HCT116 (cell line): Measurements from ENCODE around the gene CPEB1. TPM values are rescaled to one million over a fixed set of nuclear protein-coding genes. Genes with fewer than 3 reads are reported as not detected.

Source experiments
- ATAC-seq: fragments of 200-7000 bp; cut with Tn5 transposase; 2 replicates; pipeline ENCODE4 v1.9.1; 2020; ENCODE audit warnings: mild to moderate bottlenecking, moderate library complexity
- BruUV-seq: library from RNA; stranded (reverse); fragments of 400-500 nt; replicated peaks from 2 replicates; lab custom pipeline; 2021; lab: Mats Ljungman, UMichigan
- CTCF ChIA-PET: fragments of 300-600 bp; sonication (Branson Sonifier 250); formaldehyde crosslinking; loops from one replicate; lab custom pipeline; 2021; ENCODE audit warnings: antibody characterized with exemption; lab: Charles Lee
- POLR2A ChIA-PET: fragments of 300-600, 350-600 bp; sonication (Branson Sonifier 250); formaldehyde crosslinking; loops from one replicate; lab custom pipeline; 2021; ENCODE audit warnings: antibody characterized with exemption; lab: Charles Lee
- RAD21 ChIA-PET, 2 experiments: fragments of 300-600 bp; sonication (Branson Sonifier 250); formaldehyde crosslinking; loops; one replicate each; lab custom pipeline; 2023; ENCODE audit warnings: low total read pairs in 2 of 2; ENCODE audit not compliant: uncharacterized antibody in 2 of 2, unreplicated experiment in 2 of 2, low non-redundant PET in 1 of 2; lab: Charles Lee
- DNase-seq: peaks from one replicate; pipeline ENCODE4 v3.0.0-alpha.2; 2010; ENCODE audit warnings: low read depth, low spot score
- H2AFZ ChIP-seq: fragments of 200-600 bp; shearing (Covaris generic), sonication (generic); 2 replicates; pipeline ENCODE4 v1.6.1; 2017; ENCODE audit warnings: low read depth, mixed run types, mixed read lengths, antibody characterized with exemption, low read length; ENCODE audit not compliant: poor library complexity, severe bottlenecking
- H3K27ac ChIP-seq: 2 replicates; pipeline ENCODE4 v1.5.1; 2012; ENCODE audit warnings: low read depth, low read length
- H3K27me3 ChIP-seq: fragments of 200-600 bp; sonication (generic); 2 replicates; pipeline ENCODE4 v1.6.1; 2016; ENCODE audit warnings: mixed run types, low read length, mixed read lengths; ENCODE audit not compliant: insufficient read depth
- H3K36me3 ChIP-seq, 2 experiments: fragments of 200-500 bp in 1 of 2; fragments of 200-600 bp in 1 of 2; sonication (Bioruptor generic) in 1 of 2; sonication (generic) in 1 of 2; 2 replicates each; pipeline versions ENCODE4 v1.5.1 to v1.6.1; 2014 to 2016; ENCODE audit warnings: low read length in 2 of 2, inconsistent platforms in 1 of 2, mixed read lengths in 1 of 2, mixed run types in 1 of 2; ENCODE audit not compliant: insufficient read depth in 2 of 2, control insufficient read depth in 1 of 2
- H3K4me1 ChIP-seq, 2 experiments: fragments of 200-600 bp in 1 of 2; sonication (generic) in 1 of 2; 2 replicates each; pipeline versions ENCODE4 v1.5.1 to v1.6.1; 2012 to 2017; ENCODE audit warnings: low read length in 2 of 2, inconsistent platforms in 1 of 2, mild to moderate bottlenecking in 1 of 2, mixed read lengths in 1 of 2, mixed run types in 1 of 2, moderate library complexity in 1 of 2; ENCODE audit not compliant: insufficient read depth in 2 of 2, control insufficient read depth in 1 of 2
- H3K4me2 ChIP-seq: fragments of 200-600 bp; sonication (generic); 2 replicates; pipeline ENCODE4 v1.6.1; 2017; ENCODE audit warnings: mixed run types, low read length, mixed read lengths
- H3K4me3 ChIP-seq, 2 experiments: fragments of 200-600 bp in 1 of 2; sonication (generic) in 1 of 2; replicated peaks in 1 of 2; 2 replicates each; pipeline ENCODE4 v1.5.1; 2011 to 2016; ENCODE audit warnings: low read length in 2 of 2, control low read depth in 1 of 2, low read depth in 1 of 2, mild to moderate bottlenecking in 1 of 2, mixed read lengths in 1 of 2, mixed run types in 1 of 2
- H3K79me2 ChIP-seq: fragments of 200-600 bp; sonication (generic); 2 replicates; pipeline ENCODE4 v1.6.1; 2017; ENCODE audit warnings: mild to moderate bottlenecking, mixed run types, low read length, moderate library complexity, mixed read lengths; ENCODE audit not compliant: insufficient read depth
- H3K9ac ChIP-seq: fragments of 200-600 bp; sonication (generic); 2 replicates; pipeline ENCODE4 v1.6.1; 2016; ENCODE audit warnings: low read length, mixed read lengths
- H3K9me2 ChIP-seq: fragments of 200-600 bp; sonication (generic), shearing (Covaris generic); 2 replicates; pipeline ENCODE4 v1.6.1; 2017; ENCODE audit warnings: mixed run types, mild to moderate bottlenecking, moderate library complexity; ENCODE audit not compliant: insufficient read depth
- H3K9me3 ChIP-seq, 2 experiments: fragments of 200-500 bp in 1 of 2; fragments of 200-600 bp in 1 of 2; sonication (Bioruptor generic) in 1 of 2; sonication (generic) in 1 of 2; 2 replicates each; pipeline ENCODE4 v1.6.1; 2014 to 2017; ENCODE audit warnings: low read length in 2 of 2, mixed read lengths in 2 of 2, inconsistent platforms in 1 of 2, low read depth in 1 of 2, mild to moderate bottlenecking in 1 of 2, mixed run types in 1 of 2, moderate library complexity in 1 of 2; ENCODE audit not compliant: control insufficient read depth in 1 of 2, insufficient read depth in 1 of 2
- H4K20me1 ChIP-seq: fragments of 200-600 bp; sonication (generic), shearing (Covaris generic); 2 replicates; pipeline ENCODE4 v1.6.1; 2017; ENCODE audit warnings: mixed run types, mild to moderate bottlenecking, moderate library complexity; ENCODE audit not compliant: insufficient read depth
- ATF3 ChIP-seq: IDR thresholded peaks from 2 replicates; pipeline ENCODE4 v1.6.1; 2012
- CTCF ChIP-seq, 3 experiments: fragments of 200-600 bp in 1 of 3; sonication (generic) in 1 of 3; IDR thresholded peaks in 2 of 3; conservative IDR thresholded peaks in 1 of 3; 2 replicates each; pipeline ENCODE4 v1.5.1; 2012 to 2017; ENCODE audit warnings: low read depth in 2 of 3, low read length in 2 of 3, antibody characterized with exemption in 1 of 3, borderline replicate concordance in 1 of 3, control low read depth in 1 of 3, mild to moderate bottlenecking in 1 of 3, mixed read lengths in 1 of 3, mixed run types in 1 of 3, moderate library complexity in 1 of 3; ENCODE audit not compliant: insufficient read depth in 1 of 3
- ELF1 ChIP-seq: IDR thresholded peaks from 2 replicates; pipeline ENCODE4 v1.6.1; 2012; ENCODE audit warnings: low read depth, borderline replicate concordance
- EZH2phosphoT487 ChIP-seq: fragments of 200-600 bp; IDR thresholded peaks from 2 replicates; pipeline ENCODE4 v1.6.1; 2018; ENCODE audit warnings: antibody characterized with exemption, borderline replicate concordance
- FOSL1 ChIP-seq: IDR thresholded peaks from 2 replicates; pipeline ENCODE4 v1.6.1; 2012; ENCODE audit warnings: low read depth
- JUND ChIP-seq: IDR thresholded peaks from 2 replicates; pipeline ENCODE4 v1.6.1; 2012
- SP1 ChIP-seq: IDR thresholded peaks from 2 replicates; pipeline ENCODE4 v1.6.1; 2012; ENCODE audit warnings: low read depth
- SRF ChIP-seq: IDR thresholded peaks from 2 replicates; pipeline ENCODE4 v1.6.1; 2012; ENCODE audit warnings: low read depth
- TCF7L2 ChIP-seq: IDR thresholded peaks from 2 replicates; pipeline ENCODE4 v1.7.0; 2011; ENCODE audit warnings: borderline replicate concordance, inconsistent platforms; ENCODE audit not compliant: insufficient read depth, insufficient read length; ENCODE audit errors: extremely low read depth
- YY1 ChIP-seq: IDR thresholded peaks from 2 replicates; pipeline ENCODE4 v1.6.1; 2011; ENCODE audit warnings: low read length, low read depth, moderate library complexity, mild to moderate bottlenecking; ENCODE audit not compliant: insufficient replicate concordance; ENCODE audit errors: extremely low read depth
- ZBTB33 ChIP-seq: IDR thresholded peaks from 2 replicates; pipeline ENCODE4 v1.6.1; 2011; ENCODE audit warnings: mild to moderate bottlenecking, low read length, moderate library complexity; ENCODE audit not compliant: insufficient replicate concordance; ENCODE audit errors: extremely low read depth
- ZFX ChIP-seq: fragments of 450-650 bp; IDR thresholded peaks from 2 replicates; pipeline ENCODE4 v1.6.1; 2017
- ZNF274 ChIP-seq: fragments of 200-500 bp; sonication (Bioruptor generic); IDR thresholded peaks from 2 replicates; pipeline ENCODE4 v1.6.1; 2014; ENCODE audit warnings: mild to moderate bottlenecking, low read depth, low read length, inconsistent platforms
- intact Hi-C: fragments of 100-400 bp; cut with micrococcal nuclease; formaldehyde crosslinking; loops from 2 replicates; pipeline ENCODE4 v1.10.0; 2022
- total RNA-seq: library from RNA; stranded (reverse); gene quantifications from one replicate; pipeline ENCODE4 v1.2.1, GENCODE V29; 2021; ENCODE audit not compliant: unreplicated experiment
- TF ChIP-seq, protein P1 (sequence below): IDR thresholded peaks from 2 replicates; pipeline ENCODE4 v1.6.1; 2012; ENCODE audit warnings: low read depth
- TF ChIP-seq, protein P2 (sequence below): IDR thresholded peaks from 2 replicates; pipeline ENCODE4 v1.6.1; 2012

Gene CPEB1
- total RNA-seq, 1 experiment from 2014 or later: not detected

- TF ChIP-seq EZH2phosphoT487 (no peak), ZFX (no peak), TCF7L2 (no peak)
- TF ChIP-seq, protein P1, sequence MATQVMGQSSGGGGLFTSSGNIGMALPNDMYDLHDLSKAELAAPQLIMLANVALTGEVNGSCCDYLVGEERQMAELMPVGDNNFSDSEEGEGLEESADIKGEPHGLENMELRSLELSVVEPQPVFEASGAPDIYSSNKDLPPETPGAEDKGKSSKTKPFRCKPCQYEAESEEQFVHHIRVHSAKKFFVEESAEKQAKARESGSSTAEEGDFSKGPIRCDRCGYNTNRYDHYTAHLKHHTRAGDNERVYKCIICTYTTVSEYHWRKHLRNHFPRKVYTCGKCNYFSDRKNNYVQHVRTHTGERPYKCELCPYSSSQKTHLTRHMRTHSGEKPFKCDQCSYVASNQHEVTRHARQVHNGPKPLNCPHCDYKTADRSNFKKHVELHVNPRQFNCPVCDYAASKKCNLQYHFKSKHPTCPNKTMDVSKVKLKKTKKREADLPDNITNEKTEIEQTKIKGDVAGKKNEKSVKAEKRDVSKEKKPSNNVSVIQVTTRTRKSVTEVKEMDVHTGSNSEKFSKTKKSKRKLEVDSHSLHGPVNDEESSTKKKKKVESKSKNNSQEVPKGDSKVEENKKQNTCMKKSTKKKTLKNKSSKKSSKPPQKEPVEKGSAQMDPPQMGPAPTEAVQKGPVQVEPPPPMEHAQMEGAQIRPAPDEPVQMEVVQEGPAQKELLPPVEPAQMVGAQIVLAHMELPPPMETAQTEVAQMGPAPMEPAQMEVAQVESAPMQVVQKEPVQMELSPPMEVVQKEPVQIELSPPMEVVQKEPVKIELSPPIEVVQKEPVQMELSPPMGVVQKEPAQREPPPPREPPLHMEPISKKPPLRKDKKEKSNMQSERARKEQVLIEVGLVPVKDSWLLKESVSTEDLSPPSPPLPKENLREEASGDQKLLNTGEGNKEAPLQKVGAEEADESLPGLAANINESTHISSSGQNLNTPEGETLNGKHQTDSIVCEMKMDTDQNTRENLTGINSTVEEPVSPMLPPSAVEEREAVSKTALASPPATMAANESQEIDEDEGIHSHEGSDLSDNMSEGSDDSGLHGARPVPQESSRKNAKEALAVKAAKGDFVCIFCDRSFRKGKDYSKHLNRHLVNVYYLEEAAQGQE: no peak
Observed at GRCh38 chr15:82651708-82652107, 4.5 kb upstream of the CPEB1 start (continued).

DNA sequence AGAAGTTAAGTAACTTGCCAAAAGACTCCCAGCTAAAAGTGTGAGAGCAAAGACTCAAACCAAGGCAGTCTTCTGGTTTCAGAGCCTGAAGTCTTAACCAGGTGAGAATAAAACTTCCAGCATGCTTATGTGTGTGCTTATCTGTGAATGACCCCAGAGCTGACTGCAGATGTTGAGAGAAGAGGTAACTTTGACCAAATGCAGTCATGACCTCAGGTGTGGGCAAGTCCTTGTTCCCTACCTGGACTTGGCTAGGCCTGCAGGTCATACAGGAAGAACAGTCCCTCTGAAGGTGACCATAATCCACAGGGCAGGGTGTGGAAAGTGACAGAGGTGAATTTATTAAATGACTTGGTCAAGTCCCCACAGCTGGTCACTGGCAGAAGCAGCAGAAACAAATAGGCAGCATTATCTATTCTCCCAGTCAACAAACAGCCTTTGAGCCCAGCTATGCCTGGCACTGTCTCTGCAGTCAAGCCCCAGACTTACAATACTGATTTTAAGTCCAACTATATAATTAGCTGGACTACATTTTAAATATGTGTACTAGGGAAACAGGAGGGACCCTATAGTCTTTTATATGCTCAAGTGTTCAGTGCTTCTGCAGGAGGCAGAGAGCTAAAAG lies 3.0 kb upstream of the CPEB1 start:
- Histone ChIP-seq H4K20me1 (no peaks in the 10 kb centered on the region), H3K4me3 (no peak overlapping the region), H3K4me2 (no peak overlapping the region), H3K27me3 (peaks cover 4% of the 10 kb centered on the region; the same call in 1 of the 2 replicates), H3K9me2 (no peaks in the 10 kb centered on the region; the same call in 1 of the 2 replicates), H2AFZ (no peak overlapping the region), H3K27ac (no peak overlapping the region), H3K9ac (no peak overlapping the region), H3K4me1 (0 out of 4 replicates have a peak, but pooled peaks cover 0 to 3% of the 10 kb centered on the region in 2 experiments), H3K9me3 (no peaks in the 10 kb centered on the region), H3K79me2 (no peaks in the 10 kb centered on the region), H3K36me3 (no peaks in the 10 kb centered on the region)
- ChIA-PET POLR2A (interaction anchor here (0.7 kb wide), 1 partner anchor 10 kb away, joined by 4 read pairs; no protein-coding TSS in a partner anchor), CTCF (interaction anchor here (0.5 kb wide), 1 partner anchor 32 kb away, joined by 3 read pairs; no protein-coding TSS in a partner anchor), RAD21 (no interaction called here)
- ATAC-seq: no peak
- no peak for DNase-seq
- intact Hi-C loops: no loop called here
- no peak for TF ChIP-seq TCF7L2
- TF ChIP-seq CTCF (IDR thresholded peaks at IDR 0.05 in 2 of 3, conservative IDR thresholded peaks at IDR 0.05 in 1 of 3; ENCODE audit: borderline replicate concordance in 1 of 3, insufficient read depth in 1 of 3, low read depth in 2 of 3, low read length in 2 of 3): no peak
- TF ChIP-seq FOSL1: no peak
- TF ChIP-seq ZFX: no peak
- TF ChIP-seq EZH2phosphoT487: no peak
- TF ChIP-seq SRF: no peak
- no peak for TF ChIP-seq SP1
- no peak for TF ChIP-seq ELF1
- TF ChIP-seq, protein P2, sequence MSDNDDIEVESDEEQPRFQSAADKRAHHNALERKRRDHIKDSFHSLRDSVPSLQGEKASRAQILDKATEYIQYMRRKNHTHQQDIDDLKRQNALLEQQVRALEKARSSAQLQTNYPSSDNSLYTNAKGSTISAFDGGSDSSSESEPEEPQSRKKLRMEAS: no peak
- TF ChIP-seq ATF3: no peak
- TF ChIP-seq ZBTB33: no peak
- TF ChIP-seq ZNF274: no peak
- TF ChIP-seq JUND: no peak
- TF ChIP-seq YY1: no peak
- no TSS peak for BruUV-seq
